Measurements from ENCODE around the gene PPP4R3B. TPM values are rescaled to one million over a fixed set of nuclear protein-coding genes. Genes with fewer than 3 reads are reported as not detected.
"Not testable (repeated sequence)": the region's sequence is repeated elsewhere in the genome, so short reads cannot be mapped to it uniquely, and the experiment has no call there.

PPP4R3B gene
- total RNA-seq, 4 donors from 2014 or later, result 58.6 to 87.0 (median 69.5) TPM

DNA sequence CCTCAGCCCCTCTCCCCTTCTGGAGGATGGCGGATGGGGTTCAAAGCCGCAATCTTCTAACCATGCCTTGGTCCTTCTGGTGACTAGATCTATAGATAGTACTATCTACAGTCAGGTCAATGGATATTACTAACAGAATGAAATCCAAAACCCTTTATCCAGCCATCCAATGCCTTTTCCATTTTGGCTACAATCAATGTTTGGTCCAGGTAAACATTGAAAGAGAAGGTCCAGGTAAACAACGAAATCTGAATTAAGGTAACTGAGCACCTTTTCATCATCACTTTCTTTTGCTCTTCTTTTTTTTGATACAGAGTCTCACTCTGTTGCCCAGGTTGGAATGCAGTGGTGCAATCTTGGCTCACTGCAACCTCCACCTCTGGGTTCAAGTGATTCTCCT, 9.7 kb downstream of the PPP4R3B start:
- no peaks in the 10 kb centered on the region for H3K9me3 ChIP-seq
- peaks cover 0 to 24% (median 0%) of the 10 kb centered on the region in 3 donors for H3K36me3 ChIP-seq
- no peaks in the 10 kb centered on the region for H3K27me3 ChIP-seq
- H3K4me1 ChIP-seq, result peaks cover 0 to 36% (median 0%) of the 10 kb centered on the region in 4 donors
- DNase-seq, result no peak
- no peak overlapping the region for H3K4me3 ChIP-seq
- no peak overlapping the region for H3K27ac ChIP-seq
- no peak for TF ChIP-seq POLR2A (IDR thresholded peaks at IDR 0.05)
- TF ChIP-seq, protein P1, sequence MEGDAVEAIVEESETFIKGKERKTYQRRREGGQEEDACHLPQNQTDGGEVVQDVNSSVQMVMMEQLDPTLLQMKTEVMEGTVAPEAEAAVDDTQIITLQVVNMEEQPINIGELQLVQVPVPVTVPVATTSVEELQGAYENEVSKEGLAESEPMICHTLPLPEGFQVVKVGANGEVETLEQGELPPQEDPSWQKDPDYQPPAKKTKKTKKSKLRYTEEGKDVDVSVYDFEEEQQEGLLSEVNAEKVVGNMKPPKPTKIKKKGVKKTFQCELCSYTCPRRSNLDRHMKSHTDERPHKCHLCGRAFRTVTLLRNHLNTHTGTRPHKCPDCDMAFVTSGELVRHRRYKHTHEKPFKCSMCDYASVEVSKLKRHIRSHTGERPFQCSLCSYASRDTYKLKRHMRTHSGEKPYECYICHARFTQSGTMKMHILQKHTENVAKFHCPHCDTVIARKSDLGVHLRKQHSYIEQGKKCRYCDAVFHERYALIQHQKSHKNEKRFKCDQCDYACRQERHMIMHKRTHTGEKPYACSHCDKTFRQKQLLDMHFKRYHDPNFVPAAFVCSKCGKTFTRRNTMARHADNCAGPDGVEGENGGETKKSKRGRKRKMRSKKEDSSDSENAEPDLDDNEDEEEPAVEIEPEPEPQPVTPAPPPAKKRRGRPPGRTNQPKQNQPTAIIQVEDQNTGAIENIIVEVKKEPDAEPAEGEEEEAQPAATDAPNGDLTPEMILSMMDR (IDR thresholded peaks at IDR 0.05), result no peak

DNA sequence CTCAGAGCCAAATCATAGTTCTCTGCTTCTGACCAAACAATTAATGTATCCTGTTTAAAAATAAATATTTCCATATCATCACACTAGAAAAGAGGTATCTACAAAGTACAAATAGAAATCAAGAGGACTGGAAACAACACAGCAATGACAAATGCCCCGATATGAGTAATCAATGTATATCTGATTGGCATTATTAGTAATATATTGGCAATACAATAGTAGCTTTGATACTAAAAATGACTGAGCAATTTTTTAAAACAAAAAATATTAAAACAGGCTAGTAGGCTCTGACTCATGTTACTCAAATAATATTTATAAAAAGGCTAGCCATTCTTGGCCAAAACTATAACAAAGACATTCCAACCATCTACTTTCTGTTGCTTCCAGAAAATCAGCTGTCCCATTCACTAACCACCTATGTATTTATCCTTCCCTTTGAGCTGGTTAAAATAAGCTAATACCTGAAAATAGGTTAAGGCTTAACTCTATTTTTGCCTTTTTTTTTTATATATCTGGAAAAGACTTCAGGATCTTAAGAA, 13.3 kb downstream of the PPP4R3B start:
- H3K27me3 ChIP-seq, result no peaks in the 10 kb centered on the region
- H3K9me3 ChIP-seq, result no peaks in the 10 kb centered on the region
- TF ChIP-seq, protein P1 (IDR thresholded peaks at IDR 0.05), result no peak
- no peak for TF ChIP-seq POLR2A (IDR thresholded peaks at IDR 0.05)
- peaks cover 0 to 16% (median 0%) of the 10 kb centered on the region in 4 donors for H3K4me1 ChIP-seq
- no peak for DNase-seq
- no peak overlapping the region for H3K4me3 ChIP-seq
- H3K27ac ChIP-seq, result no peak overlapping the region
- peaks cover 0 to 29% (median 0%) of the 10 kb centered on the region in 3 donors for H3K36me3 ChIP-seq

DNA sequence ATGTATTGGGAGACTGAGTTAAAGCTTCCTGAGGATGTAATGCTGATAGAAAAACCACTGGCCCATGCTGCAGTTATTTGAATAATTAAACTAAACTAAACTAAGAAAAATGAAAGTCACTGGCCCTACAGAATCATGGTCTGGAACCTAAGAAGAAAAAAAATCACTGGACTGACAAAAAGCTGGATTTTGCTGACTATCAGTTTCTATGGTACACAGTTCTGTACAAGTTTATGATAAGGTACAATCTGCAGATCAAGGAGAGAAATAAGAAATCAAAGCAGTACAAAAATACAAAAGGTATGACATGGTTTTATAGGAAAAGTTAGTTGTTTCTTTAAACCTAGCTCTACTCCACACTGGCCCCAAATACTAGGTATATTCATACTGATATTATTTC, 15.6 kb downstream of the PPP4R3B start:
- H3K36me3 ChIP-seq, result peaks cover 0 to 51% (median 0%) of the 10 kb centered on the region in 3 donors
- DNase-seq, result no peak
- peaks cover 0 to 10% (median 0%) of the 10 kb centered on the region in 4 donors for H3K4me1 ChIP-seq
- no peaks in the 10 kb centered on the region for H3K9me3 ChIP-seq
- no peaks in the 10 kb centered on the region for H3K27me3 ChIP-seq
- no peak overlapping the region for H3K27ac ChIP-seq
- no peak overlapping the region for H3K4me3 ChIP-seq
- TF ChIP-seq POLR2A (IDR thresholded peaks at IDR 0.05), result no peak
- TF ChIP-seq, protein P1 (IDR thresholded peaks at IDR 0.05), result no peak

DNA sequence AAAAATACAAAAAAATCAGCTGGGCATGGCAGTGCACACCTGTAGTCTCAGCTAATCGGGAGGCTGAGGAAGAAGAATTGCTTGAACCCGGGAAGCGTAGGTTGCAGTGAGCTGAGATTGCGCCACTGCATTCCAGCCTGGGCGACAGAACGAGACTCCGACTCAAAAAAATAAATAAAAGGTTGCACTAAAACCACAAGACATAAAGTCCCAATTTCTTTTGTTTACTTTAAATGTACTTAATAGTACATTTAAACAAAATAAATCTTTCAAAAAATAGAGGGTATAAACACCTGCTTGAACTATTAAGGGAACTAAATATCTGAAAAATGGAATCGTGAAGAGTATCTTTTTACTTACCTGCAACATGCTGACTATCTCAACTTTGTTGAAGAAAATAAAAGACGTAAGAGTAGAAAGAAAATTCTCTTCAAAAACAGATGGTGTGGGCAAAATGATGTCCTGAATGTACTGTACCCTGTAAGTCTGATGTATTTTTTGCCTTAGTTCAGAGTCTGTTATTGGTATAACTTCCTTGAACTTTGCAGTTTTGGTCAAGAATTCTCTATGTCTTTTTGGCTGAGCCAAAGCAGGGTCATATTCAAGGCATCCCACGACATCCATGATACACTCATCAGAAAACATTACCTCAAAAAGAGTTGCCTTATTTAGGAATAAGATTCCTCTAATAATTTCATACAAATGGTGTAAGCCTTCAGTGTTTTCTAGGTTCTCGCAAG, 19.2 kb downstream of the PPP4R3B start:
- Histone ChIP-seq H3K27me3 (no peaks in the 10 kb centered on the region), H3K4me3 (no peak overlapping the region), H3K9me3 (no peaks in the 10 kb centered on the region), H3K27ac (no peak overlapping the region), H3K36me3 (peaks cover 0 to 64% (median 0%) of the 10 kb centered on the region in 3 donors), H3K4me1 (no peaks in the 10 kb centered on the region)
- no peak for DNase-seq
- TF ChIP-seq POLR2A (IDR thresholded peaks at IDR 0.05), result no peak
- TF ChIP-seq, protein P1 (IDR thresholded peaks at IDR 0.05), result no peak

DNA sequence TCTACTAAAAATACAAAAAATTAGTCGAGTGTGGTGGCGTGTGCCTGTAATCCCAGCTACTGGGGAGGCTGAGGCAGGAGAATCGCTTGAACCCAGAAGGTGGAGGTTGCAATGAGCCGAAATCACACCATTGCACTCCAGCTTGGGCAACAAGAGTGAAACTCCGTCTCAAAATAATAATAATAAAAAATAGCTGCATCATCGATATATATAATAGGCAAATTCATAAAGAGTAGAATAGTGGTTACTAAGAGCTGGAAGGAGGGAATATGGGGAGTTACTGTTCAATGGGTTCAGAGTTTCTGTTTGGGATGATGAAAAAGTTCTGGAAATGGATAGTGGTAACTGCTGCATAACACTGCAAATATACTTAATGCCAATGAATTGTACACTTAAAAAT, 20.6 kb downstream of the PPP4R3B start:
- not testable (repeated sequence) for H3K27me3 ChIP-seq, H3K9me3 ChIP-seq, DNase-seq, H3K4me1 ChIP-seq, H3K27ac ChIP-seq, H3K4me3 ChIP-seq
- H3K36me3 ChIP-seq, result peaks cover 0 to 49% (median 0%) of the 10 kb centered on the region in 3 donors

GRCh38 chr2:55595536-55595935, 21.9 kb downstream of the PPP4R3B start:
- TF ChIP-seq, protein P1 (IDR thresholded peaks at IDR 0.05), result no peak
- TF ChIP-seq POLR2A (IDR thresholded peaks at IDR 0.05), result no peak
- peaks cover 0 to 38% (median 0%) of the 10 kb centered on the region in 3 donors for H3K36me3 ChIP-seq

More at GRCh38 chr2:55595536-55595935, 21.9 kb downstream of the PPP4R3B start:
- H3K27ac ChIP-seq, result no peak overlapping the region
- DNase-seq, result no peak
- H3K27me3 ChIP-seq, result no peaks in the 10 kb centered on the region
- peaks cover 0 to 9% (median 0%) of the 10 kb centered on the region in 4 donors for H3K4me1 ChIP-seq
- no peaks in the 10 kb centered on the region for H3K9me3 ChIP-seq
- H3K4me3 ChIP-seq, result no peak overlapping the region
